ENCODE data around the gene VPS25. TPM values are rescaled to one million over a fixed set of nuclear protein-coding genes. Genes with fewer than 3 reads are reported as not detected.
A peak's percentile ranks its signal among the peaks of the same experiment; 100 is the strongest.

The VPS25 gene
- polyA plus RNA-seq, 2 of the 4 experiments (the other 2 are of a cell fraction): 119 to 143 TPM

DNA sequence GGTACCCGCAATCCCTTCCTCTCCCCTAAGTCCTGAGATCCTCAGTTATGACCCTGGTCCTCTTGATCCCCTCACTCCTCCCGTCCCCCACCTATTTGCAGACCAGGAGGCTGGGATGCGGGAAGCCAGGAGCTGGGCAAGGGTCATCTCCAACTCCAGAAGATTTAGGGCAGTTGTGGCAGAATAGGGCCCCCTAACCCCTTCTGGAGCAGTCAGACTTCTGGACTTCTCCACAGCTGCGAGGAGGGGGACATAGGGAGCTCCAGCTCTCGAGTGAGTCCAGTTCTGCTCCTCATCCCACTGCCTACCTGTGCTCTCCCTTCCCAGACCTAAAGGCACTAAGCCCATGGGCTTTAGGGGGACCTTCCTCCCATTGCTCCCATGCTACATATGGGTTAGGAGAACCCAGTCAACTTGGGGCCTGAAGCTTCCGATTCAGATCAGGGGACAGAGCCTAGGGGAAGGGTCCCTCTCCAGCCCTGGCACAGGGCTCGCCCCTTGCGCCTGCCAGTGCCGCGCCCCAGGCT is 8.5 kb downstream of the VPS25 start:
- ChIA-PET CTCF (interaction anchor here (0.6 to 2.1 kb wide), 5 partner anchors 8 to 221 kb away, joined by 3 to 8 read pairs (median 4); partner anchors contain the start of genes CNTD1, COA3 and VPS25), POLR2A (interaction anchor here (0.6 to 1.5 kb wide), 3 partner anchors 8 to 81 kb away, joined by 3 to 8 read pairs (median 5); partner anchors contain the start of genes BECN1 and VPS25)
- DNase-seq (ENCODE audit: low read depth in 1 of 2, low spot score in 1 of 2) (no peak), FAIRE-seq (no peak), ATAC-seq (peak; percentile 3 to 10; a peak in 3 of 6 replicates)
- Histone ChIP-seq H3K4me3 (no peak overlapping the region), H3K27ac (peak overlapping the region in 1 of 2 experiments; percentile 75; a peak in 3 of 6 replicates), H3K4me1 (peaks cover 30% of the 10 kb centered on the region), H3K4me2 (no peak overlapping the region), H3K9me3 (no peaks in the 10 kb centered on the region)
- WGBS (ENCODE audit: missing lambda C conversion rate): 90% methylated on average over 10 of the region's 10 CpGs
- TF ChIP-seq NFE2L2 (conservative IDR thresholded peaks at IDR 0.05; ENCODE audit: low read length) (no peak), MYC (IDR thresholded peaks at IDR 0.05; ENCODE audit: borderline replicate concordance, low read length) (no peak), POLR2AphosphoS2 (conservative IDR thresholded peaks at IDR 0.05; ENCODE audit: low read length) (no peak), RNF2 (IDR thresholded peaks at IDR 0.05; ENCODE audit: borderline replicate concordance, low read depth) (no peak), ESRRA (IDR thresholded peaks at IDR 0.05; ENCODE audit: borderline replicate concordance, low read length) (no peak), CEBPB (IDR thresholded peaks at IDR 0.05) (no peak), KDM1A (IDR thresholded peaks at IDR 0.05; ENCODE audit: low read depth) (no peak), RAD21 (conservative IDR thresholded peaks at IDR 0.05 in 1 of 2, IDR thresholded peaks at IDR 0.05 in 1 of 2) (no peak), GATA3 (IDR thresholded peaks at IDR 0.05; ENCODE audit: borderline replicate concordance) (no peak)
- TF ChIP-seq, protein P1, sequence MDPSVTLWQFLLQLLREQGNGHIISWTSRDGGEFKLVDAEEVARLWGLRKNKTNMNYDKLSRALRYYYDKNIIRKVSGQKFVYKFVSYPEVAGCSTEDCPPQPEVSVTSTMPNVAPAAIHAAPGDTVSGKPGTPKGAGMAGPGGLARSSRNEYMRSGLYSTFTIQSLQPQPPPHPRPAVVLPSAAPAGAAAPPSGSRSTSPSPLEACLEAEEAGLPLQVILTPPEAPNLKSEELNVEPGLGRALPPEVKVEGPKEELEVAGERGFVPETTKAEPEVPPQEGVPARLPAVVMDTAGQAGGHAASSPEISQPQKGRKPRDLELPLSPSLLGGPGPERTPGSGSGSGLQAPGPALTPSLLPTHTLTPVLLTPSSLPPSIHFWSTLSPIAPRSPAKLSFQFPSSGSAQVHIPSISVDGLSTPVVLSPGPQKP (IDR thresholded peaks at IDR 0.05; ENCODE audit: low read depth, low read length): no peak

DNA sequence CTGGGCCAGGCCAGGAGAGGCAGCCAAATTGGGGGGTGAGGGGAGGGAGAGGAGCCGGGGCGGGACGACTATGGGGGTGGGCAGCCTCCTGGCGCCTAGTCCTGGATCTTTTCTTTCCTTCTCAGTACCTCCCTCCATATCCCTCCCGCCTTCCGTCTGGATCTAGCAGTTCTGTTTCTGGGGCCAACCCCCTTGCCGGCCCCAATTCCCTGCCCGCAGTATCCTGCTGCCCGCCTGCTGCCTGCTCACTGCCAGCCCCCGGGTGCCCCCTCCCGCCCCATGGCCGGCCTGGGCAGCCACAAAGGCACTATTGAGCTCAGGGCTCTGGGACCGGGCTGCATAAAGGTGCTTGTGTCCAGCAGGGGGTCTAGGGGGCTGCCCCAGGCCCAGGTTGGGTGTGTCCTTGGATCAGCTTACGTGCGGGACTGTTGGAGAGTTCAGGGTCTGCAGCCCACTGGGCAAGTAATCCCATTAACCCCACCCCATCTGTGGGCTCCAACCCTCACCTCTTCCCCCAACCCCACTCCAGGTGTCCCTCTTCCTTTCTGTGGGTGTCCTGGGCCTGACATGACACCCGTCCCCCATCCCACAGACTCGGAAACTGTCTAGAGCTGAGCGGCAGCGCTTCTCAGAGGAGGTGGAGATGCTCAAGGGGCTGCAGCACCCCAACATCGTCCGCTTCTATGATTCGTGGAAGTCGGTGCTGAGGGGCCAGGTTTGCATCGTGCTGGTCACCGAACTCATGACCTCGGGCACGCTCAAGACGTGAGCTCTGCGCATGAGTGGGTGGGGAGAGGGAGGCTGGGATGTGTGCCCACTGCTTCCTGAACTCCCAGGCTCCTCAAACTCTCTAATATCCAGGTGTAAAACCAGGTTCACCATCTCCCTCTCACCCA is 9.2 kb downstream of the VPS25 start:
- POLR2A ChIA-PET: interaction anchor here (0.6 to 1.4 kb wide), 5 partner anchors 9 to 82 kb away, joined by 3 to 12 read pairs (median 6); partner anchors contain the start of genes BECN1 and VPS25
- H3K4me3 ChIP-seq: no peak overlapping the region
- TF ChIP-seq TFCP2L1 (CRISPR knock-in tag; IDR thresholded peaks at IDR 0.05) (no peak), PHF8 (IDR thresholded peaks at IDR 0.05; ENCODE audit: borderline replicate concordance, low read depth) (no peak), CHD4 (IDR thresholded peaks at IDR 0.05; ENCODE audit: borderline replicate concordance) (no peak), BHLHE40 (IDR thresholded peaks at IDR 0.05; ENCODE audit: low read depth, low read length) (no peak), MYC (IDR thresholded peaks at IDR 0.05; ENCODE audit: borderline replicate concordance, low read length) (no peak), CEBPB (IDR thresholded peaks at IDR 0.05) (no peak), EHF (CRISPR knock-in tag; IDR thresholded peaks at IDR 0.05) (no peak), JUN (IDR thresholded peaks at IDR 0.05) (no peak), JUNB (IDR thresholded peaks at IDR 0.05) (no peak), ZC3H11A (IDR thresholded peaks at IDR 0.05) (no peak)
- TF ChIP-seq, protein P2, sequence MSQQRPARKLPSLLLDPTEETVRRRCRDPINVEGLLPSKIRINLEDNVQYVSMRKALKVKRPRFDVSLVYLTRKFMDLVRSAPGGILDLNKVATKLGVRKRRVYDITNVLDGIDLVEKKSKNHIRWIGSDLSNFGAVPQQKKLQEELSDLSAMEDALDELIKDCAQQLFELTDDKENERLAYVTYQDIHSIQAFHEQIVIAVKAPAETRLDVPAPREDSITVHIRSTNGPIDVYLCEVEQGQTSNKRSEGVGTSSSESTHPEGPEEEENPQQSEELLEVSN (IDR thresholded peaks at IDR 0.05; ENCODE audit: borderline replicate concordance, low read depth): no peak
- TF ChIP-seq, protein P3, sequence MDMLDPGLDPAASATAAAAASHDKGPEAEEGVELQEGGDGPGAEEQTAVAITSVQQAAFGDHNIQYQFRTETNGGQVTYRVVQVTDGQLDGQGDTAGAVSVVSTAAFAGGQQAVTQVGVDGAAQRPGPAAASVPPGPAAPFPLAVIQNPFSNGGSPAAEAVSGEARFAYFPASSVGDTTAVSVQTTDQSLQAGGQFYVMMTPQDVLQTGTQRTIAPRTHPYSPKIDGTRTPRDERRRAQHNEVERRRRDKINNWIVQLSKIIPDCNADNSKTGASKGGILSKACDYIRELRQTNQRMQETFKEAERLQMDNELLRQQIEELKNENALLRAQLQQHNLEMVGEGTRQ (IDR thresholded peaks at IDR 0.05): no peak
- TF ChIP-seq, protein P4, sequence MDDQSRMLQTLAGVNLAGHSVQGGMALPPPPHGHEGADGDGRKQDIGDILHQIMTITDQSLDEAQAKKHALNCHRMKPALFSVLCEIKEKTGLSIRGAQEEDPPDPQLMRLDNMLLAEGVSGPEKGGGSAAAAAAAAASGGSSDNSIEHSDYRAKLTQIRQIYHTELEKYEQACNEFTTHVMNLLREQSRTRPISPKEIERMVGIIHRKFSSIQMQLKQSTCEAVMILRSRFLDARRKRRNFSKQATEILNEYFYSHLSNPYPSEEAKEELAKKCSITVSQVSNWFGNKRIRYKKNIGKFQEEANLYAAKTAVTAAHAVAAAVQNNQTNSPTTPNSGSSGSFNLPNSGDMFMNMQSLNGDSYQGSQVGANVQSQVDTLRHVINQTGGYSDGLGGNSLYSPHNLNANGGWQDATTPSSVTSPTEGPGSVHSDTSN (IDR thresholded peaks at IDR 0.05): no peak
- TF ChIP-seq, protein P5, sequence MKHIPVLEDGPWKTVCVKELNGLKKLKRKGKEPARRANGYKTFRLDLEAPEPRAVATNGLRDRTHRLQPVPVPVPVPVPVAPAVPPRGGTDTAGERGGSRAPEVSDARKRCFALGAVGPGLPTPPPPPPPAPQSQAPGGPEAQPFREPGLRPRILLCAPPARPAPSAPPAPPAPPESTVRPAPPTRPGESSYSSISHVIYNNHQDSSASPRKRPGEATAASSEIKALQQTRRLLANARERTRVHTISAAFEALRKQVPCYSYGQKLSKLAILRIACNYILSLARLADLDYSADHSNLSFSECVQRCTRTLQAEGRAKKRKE (CRISPR knock-in tag; IDR thresholded peaks at IDR 0.05; ENCODE audit: low read depth): no peak
- CTCF ChIA-PET: interaction anchor here (0.7 to 2.1 kb wide), 4 partner anchors 9 to 61 kb away, joined by 3 to 8 read pairs (median 4); partner anchors contain the start of genes BECN1 and VPS25
- peaks cover 30% of the 10 kb centered on the region for H3K4me1 ChIP-seq
- peak in 1 of 2 experiments; percentile 7; a peak in 3 of 6 replicates for ATAC-seq
- H3K27ac ChIP-seq: peak overlapping the region; percentile 63 to 75
- H3K9me3 ChIP-seq: no peaks in the 10 kb centered on the region
- WGBS (ENCODE audit: missing lambda C conversion rate): 95% methylated on average over 24 of the region's 29 CpGs
- no peak for DNase-seq (ENCODE audit: low read depth in 1 of 2, low spot score in 1 of 2)
- no peak for FAIRE-seq
- peak overlapping the region; percentile 65 for H3K4me2 ChIP-seq

Data from A549 (cell line).